NCI-H146 treated with DMSO at 0.1 percent for 48 hours (cell line): Measurements from ENCODE around the gene DAO.

Experiments
- DNase-seq: peaks from one replicate; lab custom pipeline; 2025; ENCODE audit not compliant: unreplicated experiment; lab: John Stamatoyannopoulos, UW

The DAO gene

DNA sequence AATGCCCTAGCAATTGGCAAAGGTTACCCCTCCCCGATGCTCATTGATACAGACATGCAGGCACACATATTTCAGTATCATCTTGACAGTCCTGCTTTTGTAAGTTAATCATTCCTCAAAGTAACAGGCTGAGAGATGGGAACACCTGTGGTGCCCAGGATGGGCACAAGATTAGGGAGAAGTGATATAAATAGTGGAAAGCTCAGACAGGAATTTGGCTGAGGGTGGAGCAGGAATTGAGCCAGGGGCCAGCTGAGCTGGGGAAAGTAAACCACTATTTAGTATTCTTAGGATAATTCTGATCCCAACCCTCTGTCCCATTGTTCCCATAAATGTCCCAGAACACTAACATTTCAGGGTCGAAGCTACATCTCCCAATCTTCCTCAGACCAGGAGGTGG is 38.3 kb downstream of the DAO start:
- no peak for DNase-seq

DNA sequence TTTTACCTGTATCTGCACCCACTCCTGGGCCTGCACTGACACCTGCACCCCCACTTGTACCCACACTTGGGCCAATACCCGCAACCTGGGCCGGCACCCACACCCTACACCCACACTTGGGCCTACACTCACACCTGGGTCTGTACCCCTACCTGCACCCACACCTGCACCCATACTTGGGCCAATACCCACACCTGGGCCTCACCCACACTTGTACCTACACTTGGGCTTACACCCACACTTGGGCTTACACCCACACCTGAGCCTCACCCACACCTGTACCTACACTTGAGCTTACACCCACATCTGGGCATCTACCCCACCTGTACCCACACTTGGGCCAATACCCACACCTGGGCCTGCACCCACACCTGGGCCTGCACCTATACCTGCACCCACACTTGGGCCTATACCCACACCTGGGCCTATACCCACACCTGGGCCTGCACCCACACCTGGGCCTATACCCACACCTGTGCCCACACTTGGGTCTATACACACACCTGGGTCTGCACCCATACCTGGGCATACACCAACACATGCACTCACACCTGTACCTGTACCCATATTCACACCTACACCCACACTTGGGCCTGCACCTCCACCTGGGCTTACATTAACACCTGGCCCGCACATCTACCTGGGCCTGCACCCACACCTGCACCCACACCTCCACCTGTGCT is 39.2 kb downstream of the DAO start:
- DNase-seq = no peak

DNA sequence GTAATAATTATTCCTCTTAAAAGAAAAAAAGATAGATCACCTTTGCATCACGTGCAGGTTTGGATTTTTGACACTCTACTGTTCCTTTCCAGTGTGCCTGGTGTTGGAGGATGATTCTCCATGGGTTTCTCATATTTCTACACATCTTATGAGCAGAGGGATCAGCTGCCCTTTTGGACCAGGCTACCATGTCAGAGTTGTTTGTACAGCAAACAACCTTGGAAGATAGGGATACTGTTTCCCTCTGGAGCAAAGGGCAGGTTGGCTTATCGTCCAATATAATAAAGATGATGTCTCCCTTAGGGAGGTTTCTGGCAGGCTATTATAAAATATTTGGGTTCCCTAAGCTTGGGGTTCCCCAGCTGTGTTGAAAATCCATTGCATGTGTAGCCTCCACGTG is 42.1 kb downstream of the DAO start:
- DNase-seq = no peak

DNA sequence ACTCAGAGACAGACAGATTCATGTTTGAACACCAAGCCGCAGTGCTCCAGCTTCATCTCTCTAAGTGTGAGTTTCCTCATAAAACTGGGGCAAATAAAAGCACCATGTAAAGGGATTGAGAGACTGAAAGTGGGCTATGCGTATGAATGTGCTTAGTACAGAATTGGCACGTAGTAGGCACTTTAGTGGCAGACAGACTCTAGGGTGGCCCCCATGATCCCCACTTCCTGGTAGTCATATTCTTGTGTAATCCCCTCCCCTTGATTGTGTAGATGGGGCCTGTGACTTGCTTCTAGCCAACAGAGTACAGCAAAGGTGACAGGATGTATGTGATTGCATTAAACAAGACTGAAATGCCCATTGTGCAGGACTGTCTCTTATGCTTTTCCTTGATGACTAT is 43.0 kb downstream of the DAO start:
- no peak for DNase-seq

DNA sequence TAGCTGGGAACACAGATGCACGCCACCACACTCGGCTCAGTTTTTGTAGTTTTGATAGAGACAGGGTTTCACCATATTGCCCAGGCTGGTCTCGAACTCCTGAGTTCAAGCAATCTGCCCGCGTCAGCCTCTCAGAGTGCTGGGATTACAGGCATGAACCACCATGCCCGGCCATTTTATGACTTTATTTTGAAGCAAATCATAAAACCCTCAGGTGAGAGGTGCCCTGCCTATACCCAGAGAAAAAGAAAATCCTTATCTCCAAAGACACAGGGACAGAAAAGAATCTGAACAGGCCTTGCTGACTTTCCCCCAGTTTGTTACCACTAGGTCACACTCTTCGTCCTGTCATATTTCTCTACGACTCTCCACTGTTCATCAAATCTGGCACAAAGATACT is 48.8 kb downstream of the DAO start:
- no peak for DNase-seq

DNA sequence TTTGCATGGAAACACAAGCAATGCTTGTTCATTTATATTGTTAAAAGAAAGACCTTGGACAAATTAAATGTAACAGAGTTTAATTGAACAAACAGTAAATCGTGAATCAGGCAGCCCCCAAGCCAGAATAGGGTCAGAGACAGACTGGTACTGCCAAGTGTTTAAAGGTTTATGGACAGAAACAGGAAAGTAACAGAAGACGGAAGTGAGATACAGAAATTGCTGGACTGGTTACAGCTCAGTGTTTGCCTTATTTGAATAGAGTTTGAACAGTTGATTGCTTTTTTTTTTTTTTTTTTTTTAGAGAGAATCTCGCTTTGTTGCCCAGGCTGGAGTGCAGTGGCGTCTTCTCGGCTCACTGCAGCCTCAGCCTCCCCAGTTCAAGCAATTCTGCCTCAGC is 50.3 kb downstream of the DAO start:
- no peak for DNase-seq

DNA sequence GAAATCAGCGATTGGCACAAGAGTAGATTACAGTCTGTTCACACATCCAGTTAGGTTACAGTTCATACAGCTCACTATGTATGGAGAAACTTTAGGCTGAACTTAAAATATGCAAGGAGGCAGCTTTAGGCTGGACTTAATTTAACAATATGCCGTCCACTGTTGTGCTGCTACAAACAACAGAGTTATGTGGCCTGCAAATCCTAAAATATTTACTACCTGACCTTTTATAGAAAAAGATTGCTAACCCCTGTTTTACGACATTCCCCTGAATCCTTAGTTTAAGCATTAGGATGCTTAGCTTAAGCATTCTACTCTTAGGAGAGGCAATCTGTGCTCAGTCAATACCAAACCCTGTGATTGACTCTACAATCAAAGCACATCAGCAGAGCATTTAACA is 50.9 kb downstream of the DAO start:
- DNase-seq = no peak

DNA sequence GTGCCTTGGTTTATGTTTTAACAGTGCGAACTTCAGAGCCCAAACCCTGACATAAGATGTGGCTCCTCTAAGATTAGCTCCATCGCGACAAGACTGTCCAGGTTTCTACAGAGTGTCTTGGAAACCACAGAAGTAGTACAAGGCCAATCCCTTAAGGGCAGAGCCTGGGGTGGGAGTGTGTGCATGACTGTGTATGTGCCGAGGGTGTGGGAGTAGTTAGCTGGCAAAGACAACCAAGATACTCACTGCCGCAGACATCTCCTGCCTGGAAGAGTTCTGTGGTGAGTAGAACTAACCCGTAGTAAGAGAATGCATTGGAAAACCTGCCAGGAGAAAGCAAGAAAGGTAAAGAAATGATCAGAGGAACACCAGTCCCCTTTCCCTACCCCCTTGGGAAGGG is 54.1 kb downstream of the DAO start:
- no peak for DNase-seq

DNA sequence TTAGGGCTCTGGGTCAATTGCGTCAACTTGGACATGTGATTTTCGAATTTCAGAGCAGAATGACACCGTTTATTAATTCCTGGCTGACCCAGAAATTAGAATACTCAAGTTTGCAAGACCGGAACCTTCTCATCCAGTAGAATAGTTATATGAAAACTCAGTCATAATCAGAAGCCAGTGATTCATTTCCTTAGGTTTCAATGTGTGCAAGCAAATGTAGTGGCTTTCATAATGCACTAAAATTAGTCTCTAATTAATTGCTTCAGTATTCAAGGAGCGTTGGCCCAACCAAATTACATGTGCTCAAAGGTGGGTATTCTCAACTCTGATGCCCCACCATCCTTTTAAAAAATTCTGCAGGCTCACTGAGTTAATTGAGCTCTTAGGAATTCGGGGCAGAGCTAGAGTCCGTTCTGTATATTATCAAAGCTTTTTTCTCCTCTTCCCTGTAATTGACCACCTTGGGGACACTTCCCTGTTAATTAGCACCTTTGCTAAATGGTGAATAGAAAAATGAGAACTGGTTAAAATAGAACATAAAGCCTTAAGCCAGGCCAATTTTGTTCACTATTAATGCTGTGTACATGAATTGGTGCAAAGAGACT is 55.4 kb downstream of the DAO start:
- DNase-seq = no peak

DNA sequence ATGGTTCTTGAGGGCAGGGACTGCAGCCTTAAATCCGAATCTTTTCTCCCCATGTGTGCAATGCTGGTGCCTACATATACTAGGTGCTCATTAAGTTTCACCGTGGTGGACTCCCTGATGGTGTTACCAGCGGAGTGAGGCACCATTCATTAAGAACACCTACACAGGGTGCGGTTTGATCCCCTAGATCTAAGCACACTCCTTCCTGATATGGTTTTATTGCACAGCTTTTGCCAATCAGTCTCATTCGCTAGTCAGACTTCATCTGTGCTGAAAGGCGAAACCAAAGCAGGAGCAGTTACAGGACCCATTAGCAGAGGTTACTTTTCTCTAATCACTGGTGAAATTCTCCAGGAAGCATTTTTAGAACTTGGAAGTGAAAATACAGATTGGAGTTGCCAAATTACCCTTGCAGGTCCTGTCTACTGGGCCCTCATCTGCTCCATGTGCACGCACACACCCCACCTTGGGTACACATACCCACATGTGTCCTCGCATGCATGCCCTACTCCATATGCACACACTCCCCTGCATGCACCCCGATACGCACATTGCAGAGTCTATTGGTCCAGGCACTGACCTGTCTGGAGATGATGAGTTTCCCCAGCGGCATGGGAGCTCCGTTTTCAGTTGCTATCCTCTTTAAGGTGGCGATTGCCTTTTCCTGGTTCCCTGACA is 58.5 kb downstream of the DAO start:
- DNase-seq = no peak

DNA sequence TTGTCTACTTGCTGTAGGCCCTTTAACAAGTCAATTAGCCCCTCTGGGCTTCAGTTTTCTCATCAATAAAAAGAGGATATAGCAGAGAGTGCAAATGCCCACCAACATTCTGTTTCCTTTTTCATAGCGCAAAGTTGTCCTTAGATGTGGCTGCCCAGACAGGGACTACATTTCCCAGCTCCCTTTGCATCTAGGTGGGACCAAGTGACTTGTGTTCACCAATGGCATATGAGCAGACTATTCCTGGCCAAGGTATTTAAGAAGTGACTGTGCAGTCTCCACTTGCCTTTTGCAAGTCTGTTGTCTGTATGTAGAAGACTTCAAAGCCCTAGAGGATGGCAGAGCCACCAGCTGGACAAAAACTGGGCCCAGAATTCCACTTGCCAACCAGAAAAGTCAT is 59.7 kb downstream of the DAO start:
- DNase-seq = no peak

DNA sequence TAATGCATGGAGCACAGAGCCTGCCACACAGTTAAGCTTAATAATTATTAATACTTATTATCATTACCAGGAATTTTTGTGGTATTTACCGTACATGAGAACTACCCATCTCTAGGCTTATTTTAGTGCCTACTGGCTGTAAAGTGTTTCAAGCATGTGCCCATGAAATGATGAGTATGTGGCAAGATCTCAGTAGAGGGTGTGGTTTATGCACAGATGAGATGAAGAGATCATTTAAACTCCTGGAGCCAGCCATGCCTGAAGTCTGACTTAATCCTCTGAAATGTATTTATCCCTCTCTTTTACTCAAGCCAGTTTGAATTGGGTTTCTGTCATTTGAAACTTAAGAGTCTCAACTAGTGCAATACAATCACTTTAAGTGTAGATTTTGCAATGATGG is 60.2 kb downstream of the DAO start:
- DNase-seq = no peak

DNA sequence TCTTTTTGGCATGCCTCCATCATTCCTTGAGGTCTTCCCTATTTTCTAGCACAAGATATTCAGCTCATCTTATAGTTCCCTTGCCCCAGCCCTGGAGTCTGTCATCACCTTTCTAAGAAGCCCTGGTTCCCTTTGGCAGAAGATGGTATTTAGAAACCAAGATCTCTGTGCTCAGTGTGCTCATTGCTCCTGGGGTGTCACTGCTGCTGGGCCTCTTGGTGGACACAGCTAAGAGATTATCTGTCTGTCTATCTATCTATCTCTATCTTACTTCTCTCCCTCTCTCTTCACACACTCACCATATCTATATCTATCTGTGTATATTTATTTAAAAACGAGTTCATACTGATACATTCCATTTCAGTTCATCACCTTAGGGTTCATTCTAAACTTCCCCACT is 67.2 kb downstream of the DAO start:
- no peak for DNase-seq

DNA sequence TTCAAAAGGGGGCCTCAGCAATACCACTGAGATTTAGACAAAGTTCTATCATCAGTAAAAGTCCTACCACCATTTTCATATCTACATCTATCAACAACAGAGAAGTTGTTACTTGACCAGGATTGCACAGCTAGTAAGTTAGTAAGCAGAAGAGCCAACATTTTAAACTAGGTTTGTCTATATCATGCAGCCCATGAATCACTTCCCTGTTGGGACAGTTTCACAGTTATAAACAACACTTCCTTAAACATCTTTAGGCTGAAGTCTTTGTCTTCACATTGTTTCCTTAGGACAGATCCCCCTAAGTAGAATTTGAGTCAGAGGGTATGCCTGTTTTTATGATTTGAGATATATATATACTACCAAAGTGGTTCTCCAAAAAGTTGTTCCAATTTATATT is 68.5 kb downstream of the DAO start:
- DNase-seq = no peak

DNA sequence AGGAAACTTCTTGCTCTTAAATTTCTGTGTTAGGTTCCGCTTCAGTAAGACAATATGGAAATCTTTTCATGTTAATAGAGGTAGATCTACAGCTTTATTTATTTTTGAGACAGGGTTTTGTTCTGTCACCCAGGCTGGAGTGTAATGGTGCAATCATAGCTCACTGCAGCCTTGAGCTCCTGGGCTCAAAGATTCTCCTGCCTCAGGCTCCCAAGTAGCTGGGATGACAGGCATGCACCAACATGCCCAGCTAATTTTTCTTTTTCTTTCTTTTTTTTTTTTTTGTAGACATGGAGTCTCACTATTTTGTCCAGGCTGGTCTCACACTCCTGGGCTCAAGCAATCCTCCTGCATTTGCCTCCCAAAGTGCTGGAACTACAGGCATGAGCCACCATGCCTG is 70.1 kb downstream of the DAO start:
- no peak for DNase-seq
